PC-3 (cell line): ENCODE data around the gene BRINP1.

Source experiments
- EZH2 ChIP-seq: fragments of 300-600 bp; sonication (generic); IDR thresholded peaks from one replicate; pipeline ENCODE4 v1.6.1; 2017; ENCODE audit warnings: antibody characterized with exemption, mild to moderate bottlenecking, low read length; ENCODE audit not compliant: unreplicated experiment
- TF ChIP-seq, protein P1 (sequence below): fragments of 300-600 bp; sonication (generic); conservative IDR thresholded peaks from 2 replicates; pipeline ENCODE4 v1.5.1; 2017; ENCODE audit warnings: antibody characterized with exemption, low read depth, mild to moderate bottlenecking, low read length

DNA sequence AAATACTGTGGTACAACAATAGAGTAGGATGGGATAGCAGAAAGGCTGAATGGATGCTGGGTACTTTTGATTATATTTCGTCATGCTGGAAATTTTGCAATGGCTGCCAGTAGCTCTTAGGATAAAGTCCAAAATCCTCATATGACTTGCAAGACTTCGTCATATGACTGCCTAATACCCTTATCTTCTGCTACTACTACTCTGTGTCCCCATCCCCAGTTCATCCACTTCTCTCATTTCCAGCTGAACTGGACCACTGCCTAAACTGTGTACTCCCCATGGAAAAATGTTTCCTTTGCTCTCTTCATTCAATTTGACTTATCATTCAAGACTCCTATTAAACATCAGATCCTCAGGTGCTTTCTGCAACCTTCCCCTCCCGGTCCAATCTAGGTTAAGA, 212.9 kb downstream of the BRINP1 start:
- TF ChIP-seq, protein P1, sequence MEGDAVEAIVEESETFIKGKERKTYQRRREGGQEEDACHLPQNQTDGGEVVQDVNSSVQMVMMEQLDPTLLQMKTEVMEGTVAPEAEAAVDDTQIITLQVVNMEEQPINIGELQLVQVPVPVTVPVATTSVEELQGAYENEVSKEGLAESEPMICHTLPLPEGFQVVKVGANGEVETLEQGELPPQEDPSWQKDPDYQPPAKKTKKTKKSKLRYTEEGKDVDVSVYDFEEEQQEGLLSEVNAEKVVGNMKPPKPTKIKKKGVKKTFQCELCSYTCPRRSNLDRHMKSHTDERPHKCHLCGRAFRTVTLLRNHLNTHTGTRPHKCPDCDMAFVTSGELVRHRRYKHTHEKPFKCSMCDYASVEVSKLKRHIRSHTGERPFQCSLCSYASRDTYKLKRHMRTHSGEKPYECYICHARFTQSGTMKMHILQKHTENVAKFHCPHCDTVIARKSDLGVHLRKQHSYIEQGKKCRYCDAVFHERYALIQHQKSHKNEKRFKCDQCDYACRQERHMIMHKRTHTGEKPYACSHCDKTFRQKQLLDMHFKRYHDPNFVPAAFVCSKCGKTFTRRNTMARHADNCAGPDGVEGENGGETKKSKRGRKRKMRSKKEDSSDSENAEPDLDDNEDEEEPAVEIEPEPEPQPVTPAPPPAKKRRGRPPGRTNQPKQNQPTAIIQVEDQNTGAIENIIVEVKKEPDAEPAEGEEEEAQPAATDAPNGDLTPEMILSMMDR, result no peak
- no peak for TF ChIP-seq EZH2
